Measurements from ENCODE around the gene FXYD3.
"Not testable (repeated sequence)": the region's sequence is repeated elsewhere in the genome, so short reads cannot be mapped to it uniquely, and the experiment has no call there.

The FXYD3 gene

DNA sequence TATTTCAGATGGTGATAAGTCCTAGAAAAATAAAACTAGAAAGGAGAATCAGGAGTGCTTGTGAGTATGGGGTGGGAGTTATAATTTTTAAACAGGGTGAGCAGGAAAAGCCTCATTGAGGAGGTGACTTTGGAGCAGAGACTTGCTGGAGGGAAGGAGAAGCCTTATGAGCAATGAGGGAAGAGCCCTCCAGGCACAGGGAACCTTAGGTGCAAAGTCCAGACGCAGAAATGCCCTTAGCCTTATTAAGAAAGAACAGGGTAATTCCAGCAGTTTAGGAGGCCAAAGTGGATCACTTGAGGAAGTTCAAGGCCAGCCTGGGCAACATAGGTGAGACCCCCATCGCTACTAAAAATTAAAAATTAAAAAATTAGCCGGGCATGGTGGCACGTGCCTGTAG, 21.0 kb upstream of the FXYD3 start:
- Mint-ChIP-seq H3K9me3 (no peaks in the 10 kb centered on the region), H3K27ac (no peak overlapping the region), H3K4me3 (no peak overlapping the region), H3K27me3 (no peaks in the 10 kb centered on the region), H3K36me3 (ENCODE audit: low read depth) (no peaks in the 10 kb centered on the region), H3K4me1 (ENCODE audit: low read depth) (no peaks in the 10 kb centered on the region)

DNA sequence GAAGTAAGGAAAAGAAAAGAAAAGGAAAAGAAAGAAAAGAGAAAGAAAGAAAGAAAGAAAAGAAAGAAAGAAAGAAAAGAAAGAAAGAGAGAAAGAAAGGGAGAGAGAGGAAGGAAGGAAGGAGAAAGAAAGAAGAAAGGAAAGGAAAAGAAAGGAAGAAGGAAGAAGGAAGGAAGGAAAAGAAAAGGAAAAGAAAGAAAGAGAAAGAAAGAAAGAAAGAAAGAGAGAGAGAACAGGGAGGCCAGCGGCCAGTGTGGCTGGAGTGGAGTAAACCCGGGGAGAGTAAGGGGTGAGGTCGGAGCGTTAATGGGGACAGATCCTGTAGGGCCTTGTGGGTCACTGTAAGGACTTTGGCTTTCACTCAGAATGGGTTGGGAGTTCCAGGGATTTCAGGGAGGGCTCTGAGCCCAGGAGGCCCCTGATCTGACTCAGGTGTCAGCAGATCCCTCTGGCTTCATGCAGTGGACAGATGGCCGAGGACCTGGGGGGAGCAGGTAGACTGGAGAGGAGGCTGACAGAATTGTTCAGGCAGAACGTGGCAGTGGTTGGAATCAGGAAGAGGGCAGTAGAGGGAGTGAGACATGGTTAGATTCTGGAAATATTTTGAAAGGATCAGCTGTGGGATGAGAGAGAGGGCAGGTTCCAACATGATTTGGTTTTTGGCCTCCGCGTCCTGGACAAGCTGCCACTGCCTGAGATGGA, 19.8 kb upstream of the FXYD3 start:
- Mint-ChIP-seq H3K27me3 (no peaks in the 10 kb centered on the region), H3K4me1 (ENCODE audit: low read depth) (no peaks in the 10 kb centered on the region), H3K36me3 (ENCODE audit: low read depth) (no peaks in the 10 kb centered on the region), H3K27ac (no peak overlapping the region), H3K9me3 (no peaks in the 10 kb centered on the region), H3K4me3 (no peak overlapping the region)

DNA sequence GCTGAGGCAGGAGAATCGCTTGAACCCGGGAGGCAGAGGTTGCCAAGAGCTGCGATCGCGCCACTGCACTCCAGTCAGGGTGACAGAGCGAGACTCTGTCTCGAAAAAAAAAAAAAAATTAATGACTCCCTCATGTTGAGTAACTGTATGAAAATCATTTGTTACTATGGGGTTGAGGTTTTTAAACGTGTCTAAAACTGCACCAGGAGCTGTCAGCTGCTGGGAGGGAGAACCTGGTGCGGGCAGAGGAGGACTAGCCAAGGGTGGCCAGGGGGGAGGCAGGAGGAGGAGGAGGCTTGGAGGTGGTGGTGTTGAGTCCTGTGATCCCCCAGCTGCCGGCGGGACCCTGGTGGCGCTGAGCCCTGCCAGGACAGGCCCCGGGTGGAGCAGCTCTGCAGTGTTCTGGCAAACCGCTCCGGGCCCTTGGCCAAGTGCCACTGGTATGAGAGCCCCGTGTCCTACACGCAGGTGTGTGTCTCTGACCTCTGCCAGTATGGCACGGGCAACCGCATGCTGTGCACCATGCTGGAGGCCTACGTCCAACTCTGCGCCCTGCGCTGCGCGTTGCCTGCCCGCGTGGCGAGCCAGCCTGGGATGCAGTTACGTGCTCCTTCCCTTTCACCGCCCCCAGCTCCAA, 17.1 kb upstream of the FXYD3 start:
- H3K27ac Mint-ChIP-seq: no peak overlapping the region
- H3K27me3 Mint-ChIP-seq: no peaks in the 10 kb centered on the region
- H3K4me3 Mint-ChIP-seq: no peak overlapping the region
- no peaks in the 10 kb centered on the region for H3K36me3 Mint-ChIP-seq (ENCODE audit: low read depth)
- no peaks in the 10 kb centered on the region for H3K4me1 Mint-ChIP-seq (ENCODE audit: low read depth)
- no peaks in the 10 kb centered on the region for H3K9me3 Mint-ChIP-seq

DNA sequence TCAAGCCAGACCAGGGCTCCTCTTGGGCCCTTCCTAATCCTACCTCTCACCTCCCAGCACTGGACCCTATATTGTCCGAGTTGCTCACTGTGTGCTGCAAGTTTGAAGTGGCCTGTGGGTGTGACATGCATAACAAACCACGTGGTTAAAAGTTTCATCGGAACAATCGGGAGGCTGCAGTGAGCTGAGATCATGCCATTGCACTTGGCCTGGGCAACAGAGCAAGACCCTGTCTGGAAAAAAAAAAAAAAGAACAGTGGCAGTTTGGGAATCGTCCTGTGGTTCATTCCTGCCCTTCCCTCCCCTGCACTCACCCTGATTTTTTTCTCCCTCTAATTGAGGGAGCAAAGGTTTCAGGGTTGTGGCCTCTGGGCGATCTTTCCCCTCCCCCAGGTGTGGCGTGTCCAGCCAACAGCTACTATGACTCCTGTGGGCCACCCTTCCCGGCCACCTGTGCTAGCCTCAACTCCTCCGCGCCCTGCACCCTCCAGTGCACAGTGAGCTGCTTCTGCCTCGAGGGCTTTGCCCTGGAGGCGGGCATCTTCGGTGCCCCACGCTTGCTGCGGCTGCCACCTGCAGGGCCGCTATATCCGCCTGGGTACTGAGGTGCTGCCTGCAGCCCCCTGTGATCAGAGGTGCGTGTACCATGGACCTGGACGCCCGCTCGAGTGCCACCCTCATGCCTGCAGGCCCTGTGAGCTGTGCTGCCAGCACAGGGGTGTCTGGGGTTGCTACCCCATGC, 16.3 kb upstream of the FXYD3 start:
- Mint-ChIP-seq H3K9me3 (no peaks in the 10 kb centered on the region), H3K4me1 (ENCODE audit: low read depth) (no peaks in the 10 kb centered on the region), H3K4me3 (no peak overlapping the region), H3K36me3 (ENCODE audit: low read depth) (no peaks in the 10 kb centered on the region), H3K27me3 (no peaks in the 10 kb centered on the region), H3K27ac (no peak overlapping the region)

DNA sequence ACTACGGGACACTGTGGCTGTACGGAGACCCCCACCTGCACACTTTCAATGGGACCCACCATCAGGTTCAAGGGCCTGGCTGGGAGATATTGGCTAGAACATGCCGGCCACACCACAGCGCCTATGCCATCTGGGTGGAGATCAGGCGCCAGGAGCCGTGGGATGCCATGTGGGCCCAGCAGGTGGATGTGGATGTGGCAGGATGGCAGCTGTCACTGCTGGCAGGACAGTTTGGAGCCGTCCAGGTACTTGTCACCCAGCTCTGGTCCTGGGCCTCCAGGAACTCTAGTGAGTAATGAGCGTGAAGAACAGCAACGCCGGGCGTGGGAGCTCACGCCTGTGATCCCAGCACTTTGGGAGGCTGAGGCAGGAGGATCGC, 15.7 kb upstream of the FXYD3 start:
- Mint-ChIP-seq H3K4me1 (ENCODE audit: low read depth) (no peaks in the 10 kb centered on the region), H3K27me3 (no peaks in the 10 kb centered on the region), H3K27ac (no peak overlapping the region), H3K4me3 (no peak overlapping the region), H3K36me3 (ENCODE audit: low read depth) (no peaks in the 10 kb centered on the region), H3K9me3 (no peaks in the 10 kb centered on the region)

DNA sequence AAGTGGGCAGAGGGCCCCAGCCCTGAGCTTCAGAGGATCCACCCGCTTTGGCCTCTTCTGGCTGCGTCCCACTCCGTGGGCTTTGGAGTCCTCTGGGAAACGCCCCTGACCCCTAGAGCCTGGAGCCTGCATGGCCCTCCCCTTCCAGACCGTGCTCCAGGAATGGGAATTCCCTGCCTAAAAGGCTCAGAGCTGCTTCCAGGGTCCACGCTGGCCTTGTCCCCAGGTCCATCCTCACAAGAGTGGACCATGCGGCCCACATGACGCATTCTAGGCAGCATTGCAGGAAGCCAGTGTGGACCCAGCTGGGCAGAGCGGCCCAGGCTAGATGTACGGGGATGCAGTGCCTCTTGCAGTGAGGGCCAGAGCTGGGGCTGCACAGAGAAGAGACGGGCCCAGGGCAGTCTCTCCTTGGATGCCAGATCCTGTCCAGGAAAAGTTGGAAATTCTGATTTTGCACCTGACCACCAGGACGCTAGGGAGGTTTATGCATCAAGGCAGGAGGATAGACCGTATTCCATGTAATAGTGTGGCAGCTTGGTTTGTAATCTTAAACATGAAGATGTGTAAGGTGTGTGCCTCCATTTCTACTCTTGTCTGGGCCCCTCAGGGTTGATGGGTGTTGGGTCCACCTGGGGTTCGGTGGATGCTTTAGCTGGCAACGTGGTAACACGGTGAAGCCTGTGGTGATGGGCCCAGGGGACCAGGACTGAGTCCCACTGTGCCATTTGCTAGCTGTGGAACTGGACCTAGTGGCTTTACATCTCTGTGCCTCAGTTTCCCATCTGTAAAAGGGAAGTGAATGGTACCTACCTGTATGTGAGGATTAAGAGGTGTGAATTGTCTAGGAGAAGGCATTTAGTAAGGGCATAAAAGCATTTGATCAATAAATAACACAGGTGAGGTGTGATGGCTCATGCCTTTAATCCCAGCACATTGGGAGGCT, 14.8 kb upstream of the FXYD3 start:
- Mint-ChIP-seq H3K36me3 (ENCODE audit: low read depth) (no peaks in the 10 kb centered on the region), H3K9me3 (no peaks in the 10 kb centered on the region), H3K4me3 (no peak overlapping the region), H3K27me3 (no peaks in the 10 kb centered on the region), H3K4me1 (ENCODE audit: low read depth) (no peaks in the 10 kb centered on the region), H3K27ac (no peak overlapping the region)

DNA sequence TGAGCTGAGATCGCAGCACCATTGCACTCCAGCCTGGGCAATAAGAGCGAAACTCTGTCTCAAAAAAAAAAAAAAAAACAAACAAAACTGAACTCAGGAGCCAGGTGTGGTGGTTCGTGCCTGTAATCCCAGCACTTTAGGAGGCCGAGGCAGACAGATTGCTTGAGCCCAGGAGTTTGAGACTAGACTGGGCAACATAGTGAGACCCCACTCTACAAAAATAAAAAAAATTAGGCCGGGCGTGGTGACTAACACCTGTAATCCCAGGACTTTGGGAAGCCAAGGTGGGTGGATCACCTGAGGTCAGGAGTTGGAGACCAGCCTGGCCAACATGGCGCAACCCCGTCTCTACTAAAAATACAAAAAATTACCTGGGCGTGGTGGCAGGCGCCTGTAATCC, 13.7 kb upstream of the FXYD3 start:
- H3K4me3 Mint-ChIP-seq; H3K4me1 Mint-ChIP-seq (ENCODE audit: low read depth); H3K36me3 Mint-ChIP-seq (ENCODE audit: low read depth); H3K9me3 Mint-ChIP-seq; H3K27me3 Mint-ChIP-seq; H3K27ac Mint-ChIP-seq: not testable (repeated sequence)

DNA sequence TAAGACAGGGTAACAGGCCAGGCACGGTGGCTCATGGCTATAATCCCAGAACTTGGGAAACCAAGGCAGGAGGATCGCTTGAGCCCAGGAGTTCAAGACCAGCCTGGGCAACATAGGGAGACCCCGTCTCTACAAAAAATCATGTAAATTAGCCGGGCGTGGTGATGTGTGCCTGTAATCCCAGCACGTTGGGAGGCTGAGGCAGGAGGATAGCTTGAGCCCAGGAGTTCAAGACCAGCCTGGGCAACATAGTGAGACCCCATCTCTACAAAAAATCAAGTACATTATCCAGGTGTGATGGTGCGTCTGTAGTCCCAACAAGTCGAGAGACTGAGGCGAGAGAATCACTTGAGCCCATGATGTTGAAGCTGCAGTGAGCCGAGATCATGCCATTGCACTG, 12.0 kb upstream of the FXYD3 start:
- H3K4me1 Mint-ChIP-seq (ENCODE audit: low read depth): peaks cover 11% of the 10 kb centered on the region
- H3K27me3 Mint-ChIP-seq; H3K4me3 Mint-ChIP-seq; H3K9me3 Mint-ChIP-seq; H3K36me3 Mint-ChIP-seq (ENCODE audit: low read depth): not testable (repeated sequence)
- peak overlapping the region; percentile 61 for H3K27ac Mint-ChIP-seq

DNA sequence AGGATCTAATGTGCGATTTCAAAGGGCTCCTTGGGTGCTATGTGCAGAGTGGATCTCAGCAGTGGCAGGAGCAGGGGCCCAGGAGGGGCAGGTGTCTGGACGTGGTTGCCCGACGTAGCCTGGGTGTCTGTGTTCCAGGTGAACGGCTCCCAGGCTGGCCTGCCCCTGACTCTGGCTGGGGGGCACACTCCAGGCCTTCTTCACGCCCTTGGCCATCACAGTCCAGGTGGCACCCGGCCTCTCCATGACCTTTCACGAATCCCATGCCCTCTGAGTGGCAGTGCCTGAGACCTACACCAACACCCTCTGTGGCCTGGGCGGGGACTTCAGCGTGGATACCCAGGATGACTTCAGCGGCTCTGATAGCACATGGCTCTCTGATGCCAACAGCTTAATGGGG, 11.3 kb upstream of the FXYD3 start:
- Mint-ChIP-seq H3K4me3 (no peak overlapping the region), H3K27me3 (no peaks in the 10 kb centered on the region), H3K36me3 (ENCODE audit: low read depth) (no peaks in the 10 kb centered on the region), H3K4me1 (ENCODE audit: low read depth) (peaks cover 11% of the 10 kb centered on the region), H3K27ac (no peak overlapping the region), H3K9me3 (no peaks in the 10 kb centered on the region)

DNA sequence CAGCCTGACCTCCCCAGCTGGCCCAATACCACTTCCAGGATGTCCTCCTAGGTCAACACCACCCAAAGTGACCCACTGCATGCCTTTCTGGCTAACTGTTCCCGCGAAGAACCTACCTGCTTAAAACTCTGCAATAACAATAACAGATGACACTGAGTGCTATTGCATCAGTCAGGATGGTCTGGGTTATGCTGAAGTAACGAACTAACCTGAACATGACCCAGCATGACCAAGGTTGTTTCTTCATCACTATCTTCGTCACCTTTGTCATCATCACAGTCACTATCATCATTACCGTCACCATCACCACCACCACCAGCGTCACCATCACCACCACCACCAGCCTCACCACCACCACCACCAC, 10.6 kb upstream of the FXYD3 start:
- Mint-ChIP-seq H3K27ac (no peak overlapping the region), H3K4me1 (ENCODE audit: low read depth) (peaks cover 11% of the 10 kb centered on the region), H3K36me3 (ENCODE audit: low read depth) (no peaks in the 10 kb centered on the region), H3K9me3 (no peaks in the 10 kb centered on the region), H3K27me3 (no peaks in the 10 kb centered on the region), H3K4me3 (no peak overlapping the region)

DNA sequence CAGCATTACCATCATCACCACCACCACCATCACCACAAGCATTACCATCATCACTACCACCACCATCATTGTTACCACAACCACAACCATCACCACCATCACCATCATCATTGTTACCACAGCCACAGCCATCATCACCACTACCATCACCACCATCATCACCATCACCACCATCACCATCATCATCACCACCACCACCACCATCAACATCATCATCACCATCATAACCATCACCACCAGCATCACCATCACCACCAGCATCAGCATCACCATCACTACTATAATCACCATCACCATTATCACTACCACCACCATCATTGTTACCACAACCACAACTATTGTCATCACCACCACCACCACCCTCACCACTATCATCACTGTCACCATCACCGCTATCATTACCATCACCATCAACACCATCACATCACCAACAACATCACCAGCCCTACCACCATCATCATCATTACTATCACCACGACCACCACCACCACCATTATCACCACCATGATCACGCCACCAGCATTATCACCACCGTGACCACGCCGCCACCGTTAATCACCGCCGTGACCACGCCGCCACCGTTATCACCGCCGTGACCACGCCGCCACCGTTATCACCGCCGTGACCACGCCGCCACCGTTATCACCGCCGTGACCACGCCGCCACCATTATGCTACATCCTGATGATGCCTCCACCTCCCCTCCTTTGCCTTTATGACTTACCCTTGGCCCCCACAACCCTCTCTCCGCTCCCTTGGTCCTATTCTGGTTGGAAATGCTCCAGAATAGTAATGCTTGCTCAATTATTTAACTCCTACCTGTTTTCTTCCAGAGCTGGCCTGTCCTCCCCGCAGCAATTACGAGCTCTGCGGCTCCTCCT, 10.0 kb upstream of the FXYD3 start:
- Mint-ChIP-seq H3K27me3 (peaks cover under 1% of the 10 kb centered on the region), H3K4me3 (no peak overlapping the region), H3K9me3 (no peaks in the 10 kb centered on the region), H3K4me1 (ENCODE audit: low read depth) (peaks cover 11% of the 10 kb centered on the region), H3K36me3 (ENCODE audit: low read depth) (no peaks in the 10 kb centered on the region), H3K27ac (no peak overlapping the region)

DNA sequence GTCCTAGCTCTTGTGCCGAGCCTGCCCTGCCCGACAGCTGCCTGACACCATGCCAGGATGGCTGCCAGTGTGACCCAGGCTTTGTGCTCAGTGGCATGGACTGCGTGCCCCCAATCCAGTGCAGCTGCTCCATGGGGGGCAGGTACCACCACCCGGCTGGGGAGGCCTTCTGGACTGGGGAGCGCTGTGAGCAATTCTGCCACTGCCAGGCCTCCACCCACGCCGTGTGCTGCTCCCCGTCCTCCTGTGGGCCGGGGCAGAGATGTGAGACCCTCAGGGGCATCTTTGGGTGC, 9.4 kb upstream of the FXYD3 start:
- Mint-ChIP-seq H3K36me3 (ENCODE audit: low read depth) (no peaks in the 10 kb centered on the region), H3K27me3 (peaks cover 3% of the 10 kb centered on the region), H3K4me3 (no peak overlapping the region), H3K27ac (no peak overlapping the region), H3K9me3 (no peaks in the 10 kb centered on the region), H3K4me1 (ENCODE audit: low read depth) (peaks cover 11% of the 10 kb centered on the region)

DNA sequence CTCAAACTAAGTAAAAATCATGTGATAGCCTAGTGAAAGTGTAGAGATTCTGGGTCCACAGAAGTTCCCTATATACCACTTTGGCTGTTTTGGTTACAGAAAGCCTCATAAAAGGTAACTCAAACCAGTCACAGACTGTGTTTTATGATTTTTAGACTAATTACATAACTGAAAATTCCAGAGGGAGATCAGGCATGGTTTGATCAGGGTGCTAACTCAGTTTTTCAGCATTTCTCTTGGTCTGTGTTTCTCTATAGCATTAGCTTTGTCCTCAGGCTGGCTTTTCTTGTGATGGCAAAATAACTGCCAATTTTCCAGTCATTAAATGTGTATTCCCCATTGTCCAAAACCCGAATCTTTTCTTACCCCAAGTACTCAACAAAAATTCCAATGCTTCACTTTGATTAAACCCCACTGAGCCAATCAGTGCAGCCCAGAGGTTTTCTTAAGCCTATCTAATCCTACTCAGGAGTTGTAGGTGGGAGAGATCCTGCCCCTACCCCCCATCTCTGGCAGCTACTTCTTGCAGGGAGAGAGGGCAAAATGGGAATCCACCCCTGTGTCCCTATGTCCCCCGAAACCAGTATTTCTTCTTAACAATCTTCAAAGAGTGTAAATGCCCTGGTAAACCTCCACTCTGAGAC, 8.6 kb upstream of the FXYD3 start:
- Mint-ChIP-seq H3K27ac (no peak overlapping the region), H3K27me3 (peaks cover 3% of the 10 kb centered on the region), H3K36me3 (ENCODE audit: low read depth) (no peaks in the 10 kb centered on the region), H3K9me3 (no peaks in the 10 kb centered on the region), H3K4me1 (ENCODE audit: low read depth) (peaks cover 11% of the 10 kb centered on the region), H3K4me3 (no peak overlapping the region)

DNA sequence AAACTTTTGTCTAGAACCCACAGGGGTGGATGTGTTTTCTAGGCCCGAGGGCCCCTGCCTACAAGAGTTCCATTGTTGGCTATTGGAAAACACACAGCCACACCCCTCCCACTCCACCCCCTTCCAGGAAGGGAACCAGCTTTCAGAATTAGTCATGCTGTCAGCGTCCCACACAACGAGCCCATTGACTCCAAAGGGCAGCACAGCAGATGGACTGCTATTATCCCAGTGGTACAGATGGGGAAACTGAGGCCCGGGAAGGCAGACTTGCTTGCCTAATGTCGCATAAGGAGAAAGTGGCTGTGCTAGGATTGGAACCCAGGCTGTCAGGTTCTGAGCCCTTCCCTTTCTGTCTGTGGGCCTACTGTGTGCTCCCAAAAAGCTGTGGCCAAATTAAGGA, 8.1 kb upstream of the FXYD3 start:
- H3K9me3 Mint-ChIP-seq: no peaks in the 10 kb centered on the region
- H3K36me3 Mint-ChIP-seq (ENCODE audit: low read depth): no peaks in the 10 kb centered on the region
- no peak overlapping the region for H3K27ac Mint-ChIP-seq
- peaks cover 3% of the 10 kb centered on the region for H3K27me3 Mint-ChIP-seq
- H3K4me1 Mint-ChIP-seq (ENCODE audit: low read depth): peaks cover 11% of the 10 kb centered on the region
- no peak overlapping the region for H3K4me3 Mint-ChIP-seq

Data from stimulated activated naive CD8-positive, alpha-beta T cell treated with anti-CD3 and anti-CD28 coated beads, Interleukin-15, Interleukin-2, amounts not matched to agents 100 ng/mL and 50 ng/mL, for 24 hours (primary cell).